Left renal pelvis (tissue), 4 donors: ENCODE measurements around the gene SP110. TPM values are rescaled to one million over a fixed set of nuclear protein-coding genes. Genes with fewer than 3 reads are reported as not detected.
"Not testable (repeated sequence)": the region's sequence is repeated elsewhere in the genome, so short reads cannot be mapped to it uniquely, and the experiment has no call there.

Experiments
- DNase-seq, 4 donors: peaks; one replicate each; pipeline ENCODE4 v3.0.0-alpha.2; 2013; ENCODE audit warnings: low read depth in 4 of 4, low spot score in 3 of 4
- polyA plus RNA-seq, 4 donors: library from polyadenylated mRNA; unstranded; fragments of 120-200 nt; gene quantifications; one replicate each; pipeline ENCODE4 v1.2.1, GENCODE V29; 2013; ENCODE audit not compliant: insufficient read length in 4 of 4

SP110 gene
- polyA plus RNA-seq, 4 donors: 20.8 to 26.1 (median 22.8) TPM

DNA sequence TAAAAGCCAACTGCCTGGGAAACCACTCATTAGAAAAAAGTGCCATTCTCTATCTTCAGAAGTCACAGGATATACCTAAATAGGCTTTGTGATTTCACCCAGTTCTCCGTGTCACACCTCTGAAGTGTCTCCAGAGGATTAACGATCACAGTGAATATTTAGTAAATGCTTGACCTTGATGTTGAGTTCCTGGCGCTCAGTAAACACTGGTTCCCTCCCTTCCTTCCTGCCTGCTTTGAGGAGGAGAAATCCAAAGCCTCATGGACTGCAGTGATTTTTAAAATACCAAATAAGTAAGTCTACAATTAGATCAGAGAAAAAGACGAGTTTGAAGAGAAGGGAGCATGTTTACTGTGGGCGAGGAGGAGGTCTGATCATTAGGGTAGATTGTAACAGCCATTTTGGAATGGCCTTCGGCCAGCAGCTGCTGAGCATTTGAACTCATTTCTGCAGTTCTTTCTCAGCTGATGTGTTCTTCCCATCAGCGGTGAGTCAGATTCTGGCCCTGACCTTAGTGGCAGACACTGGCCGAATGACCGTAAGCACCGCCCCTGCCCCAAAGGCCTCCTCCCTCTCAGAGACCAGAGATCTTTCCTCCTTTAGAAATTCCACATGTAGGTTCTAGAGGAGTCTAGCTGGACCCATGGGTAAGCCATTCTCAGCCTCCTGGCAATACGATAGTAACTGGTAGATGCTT, 89.0 kb downstream of the SP110 start:
- DNase-seq: no peak

GRCh38 chr2:230129343-230129742, 90.4 kb downstream of the SP110 start:
- DNase-seq: no peak

DNA sequence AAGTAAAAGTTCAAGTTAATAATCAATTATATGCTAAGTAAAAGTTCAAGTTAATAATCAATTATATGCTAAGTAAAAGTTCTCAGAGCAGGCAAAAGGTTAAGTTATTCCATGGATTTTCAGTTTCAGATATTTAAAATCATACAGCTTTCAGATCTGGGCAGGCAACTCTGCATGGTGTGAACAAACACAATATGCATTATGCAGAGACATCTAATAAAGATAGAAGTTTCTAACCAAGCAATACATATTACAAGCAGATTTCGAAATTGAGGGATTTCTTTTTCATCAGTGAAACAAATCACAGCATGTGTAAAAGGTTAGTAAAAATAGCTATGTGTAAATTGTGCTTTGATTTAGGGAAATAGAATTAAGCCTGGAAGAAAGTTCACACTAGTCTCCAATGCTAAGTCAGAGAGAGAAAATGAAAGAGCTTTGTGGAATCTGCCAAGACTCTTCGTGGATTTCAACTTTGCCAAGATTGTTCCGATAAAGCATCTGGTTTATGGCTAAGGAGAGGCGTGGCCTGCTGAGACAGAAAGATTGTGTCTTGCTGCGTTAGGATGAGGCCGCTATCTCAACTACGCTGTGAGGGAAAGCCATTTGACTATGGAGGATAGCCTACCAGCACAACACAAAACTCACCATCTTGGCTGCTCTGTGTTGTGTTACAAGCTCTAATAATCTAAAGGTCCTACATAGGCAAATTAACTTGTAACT, 91.0 kb downstream of the SP110 start:
- DNase-seq: no peak

DNA sequence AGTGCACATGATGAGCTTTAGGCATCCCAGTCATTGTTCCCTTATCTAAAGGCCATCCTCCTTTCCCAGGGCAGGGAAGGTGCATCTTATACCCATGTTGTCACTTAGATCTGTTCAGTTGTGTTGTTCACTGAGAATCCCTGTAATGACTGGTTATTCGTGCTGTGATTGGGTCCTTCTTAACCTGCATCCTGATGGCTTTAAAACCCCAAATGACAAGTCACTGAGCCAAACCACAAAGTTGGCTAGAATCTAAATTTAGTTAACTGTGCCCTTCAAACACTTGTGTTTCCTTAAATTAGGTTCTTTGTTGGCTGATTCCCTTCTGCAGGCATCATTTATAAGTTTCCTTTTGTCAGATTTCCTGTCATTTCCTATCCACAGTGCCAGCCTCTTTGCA, 92.6 kb downstream of the SP110 start:
- DNase-seq: no peak

DNA sequence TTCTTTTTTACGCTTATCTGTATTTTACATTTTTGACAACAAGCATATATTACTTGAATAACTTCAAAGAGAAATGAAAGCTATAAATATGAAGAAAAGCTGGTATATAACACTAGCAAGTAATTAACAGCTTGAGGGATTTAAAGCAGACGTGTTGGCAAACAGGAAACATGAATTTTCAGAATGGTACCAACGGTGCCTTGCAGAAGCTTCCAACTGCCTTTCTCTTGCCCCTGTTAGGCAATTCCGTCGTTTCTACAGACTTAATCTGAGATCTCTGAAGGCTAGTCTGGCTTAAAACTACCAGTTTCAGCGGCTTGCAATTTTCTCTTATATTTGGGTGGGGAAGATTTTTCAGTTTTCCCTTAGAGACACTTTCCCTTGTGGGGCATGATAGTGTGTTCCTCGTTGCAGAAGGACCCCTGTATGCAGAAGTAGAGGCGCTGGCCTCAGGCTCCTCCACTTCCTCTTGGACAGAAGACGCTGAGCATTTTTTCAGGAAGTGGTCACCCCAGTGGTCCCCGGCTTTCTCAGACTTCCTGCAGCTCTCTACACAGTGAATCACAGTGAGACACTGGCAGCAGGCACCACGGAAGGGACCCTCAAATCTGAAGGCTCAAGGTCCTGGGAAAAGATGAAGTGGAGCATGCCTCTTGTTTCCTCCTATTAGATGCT, 94.9 kb downstream of the SP110 start:
- DNase-seq: no peak

DNA sequence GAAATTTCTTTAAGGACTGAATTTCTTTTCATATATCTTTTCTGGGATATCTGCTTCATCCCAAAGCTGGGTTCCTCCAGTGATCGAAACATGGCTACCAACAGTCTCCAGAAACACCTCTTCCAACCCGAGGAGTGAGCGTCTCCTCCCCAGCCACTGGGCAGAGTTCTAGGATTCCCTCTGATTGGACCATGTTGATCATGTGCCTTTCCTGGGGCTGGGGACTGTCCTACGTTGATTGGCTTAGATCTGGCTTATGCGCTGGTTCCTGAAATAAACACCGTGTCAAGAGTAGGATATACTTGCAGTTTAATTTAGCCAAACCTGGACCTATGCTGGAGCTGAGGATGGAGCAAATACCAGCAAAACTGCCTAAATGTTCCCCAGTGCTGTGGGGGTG, 95.5 kb downstream of the SP110 start:
- DNase-seq: no peak

DNA sequence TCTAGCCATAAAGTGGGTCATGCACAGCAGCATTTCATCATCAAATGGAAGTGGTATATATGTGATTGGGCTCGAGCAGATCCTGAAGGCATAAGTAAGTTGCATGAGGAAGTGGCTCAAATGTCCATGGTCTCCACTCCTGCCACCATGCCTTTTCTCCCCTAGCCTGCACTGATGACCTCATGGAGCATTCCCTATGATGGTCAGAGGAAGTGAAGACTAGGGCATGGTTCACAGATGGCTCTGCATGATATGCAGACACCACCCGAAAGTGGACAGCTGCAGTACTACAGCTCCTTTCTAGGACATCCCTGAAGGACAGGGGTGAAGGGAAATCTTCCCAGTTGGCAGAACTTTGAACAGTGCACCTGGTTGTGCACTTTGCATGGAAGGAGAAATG, 99.4 kb downstream of the SP110 start:
- DNase-seq: not testable (repeated sequence)

DNA sequence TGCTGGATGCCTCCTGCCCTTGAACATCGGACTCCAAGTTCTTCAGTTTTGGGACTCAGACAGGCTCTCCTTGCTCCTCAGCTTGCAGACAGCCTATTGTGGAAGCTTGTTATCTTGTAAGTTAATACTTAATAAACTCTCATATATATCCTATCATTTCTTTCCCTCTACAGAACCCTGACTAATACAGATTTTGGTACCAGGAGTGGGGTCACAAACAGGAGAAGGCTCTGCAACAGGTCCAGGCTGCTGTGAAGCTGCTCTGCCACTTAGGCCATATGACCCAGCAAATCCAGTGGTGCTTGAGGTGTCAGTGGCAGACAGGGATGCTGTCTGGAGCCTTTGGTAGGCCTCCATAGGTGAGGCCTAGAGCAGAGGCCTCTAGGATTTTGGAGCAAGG, 100.0 kb downstream of the SP110 start:
- not testable (repeated sequence) for DNase-seq

Other genes with a start within 250 kb of the SP110 start
- gene SLC16A14, start 151.1 kb downstream of the SP110 start, polyA plus RNA-seq: 1 to 10 TPM; 4.7 to 9.4 (median 7.5) TPM
- gene SP140, start 5.8 kb upstream of the SP110 start, polyA plus RNA-seq: 1 to 10 TPM in 1 of 4 donors, under 1 TPM in 3; 0.40 to 1.3 (median 0.75) TPM
- 10 to 100 TPM in 2 of 4 donors, 1 to 10 TPM in 2; 8.4 to 14.1 (median 11.4) TPM for gene SP140L, start 107.2 kb upstream of the SP110 start, polyA plus RNA-seq
- gene SP100, start 196.2 kb upstream of the SP110 start, polyA plus RNA-seq: 10 to 100 TPM; 27.1 to 36.6 (median 30.6) TPM